Measurements from ENCODE around the gene TUBA3E.
"Not testable (repeated sequence)": the region's sequence is repeated elsewhere in the genome, so short reads cannot be mapped to it uniquely, and the experiment has no call there.

The TUBA3E gene

DNA sequence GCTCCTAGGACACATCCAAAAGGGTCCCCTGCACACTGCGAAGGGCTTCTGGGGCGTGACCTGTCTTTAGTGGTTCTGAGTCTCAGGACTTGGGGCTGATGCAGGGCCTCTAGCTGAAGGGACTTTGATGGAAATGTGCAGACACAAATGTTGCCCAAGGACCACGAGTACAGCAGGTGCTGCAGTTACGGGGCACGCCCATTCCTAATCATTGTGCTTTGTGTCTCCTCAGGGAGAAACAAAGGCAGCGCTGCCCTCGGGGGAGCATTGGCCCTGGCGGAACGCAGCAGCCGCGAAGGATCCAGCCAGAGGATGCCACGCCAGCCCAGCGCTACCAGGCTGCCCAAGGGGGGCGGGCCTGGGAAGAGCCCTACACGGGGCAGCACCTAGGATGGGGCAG lies 8.0 kb downstream of the TUBA3E start (continued):
- TF ChIP-seq, protein P1, sequence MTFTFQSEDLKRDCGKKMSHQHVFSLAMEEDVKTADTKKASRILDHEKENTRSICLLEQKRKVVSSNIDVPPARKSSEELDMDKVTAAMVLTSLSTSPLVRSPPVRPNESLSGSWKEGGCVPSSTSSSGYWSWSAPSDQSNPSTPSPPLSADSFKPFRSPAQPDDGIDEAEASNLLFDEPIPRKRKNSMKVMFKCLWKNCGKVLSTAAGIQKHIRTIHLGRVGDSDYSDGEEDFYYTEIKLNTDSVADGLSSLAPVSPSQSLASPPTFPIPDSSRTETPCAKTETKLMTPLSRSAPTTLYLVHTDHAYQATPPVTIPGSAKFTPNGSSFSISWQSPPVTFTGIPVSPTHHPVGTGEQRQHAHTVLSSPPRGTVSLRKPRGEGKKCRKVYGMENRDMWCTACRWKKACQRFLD (tag by site-specific recombination; IDR thresholded peaks at IDR 0.05): no peak
- no peak for TF ChIP-seq HOXC10 (CRISPR knock-in tag; IDR thresholded peaks at IDR 0.05)
- no peak for TF ChIP-seq ZNF785 (tag by site-specific recombination; IDR thresholded peaks at IDR 0.05)
- no peak for TF ChIP-seq TCF7L2 (IDR thresholded peaks at IDR 0.05; ENCODE audit: borderline replicate concordance, low read depth, low read length)

DNA sequence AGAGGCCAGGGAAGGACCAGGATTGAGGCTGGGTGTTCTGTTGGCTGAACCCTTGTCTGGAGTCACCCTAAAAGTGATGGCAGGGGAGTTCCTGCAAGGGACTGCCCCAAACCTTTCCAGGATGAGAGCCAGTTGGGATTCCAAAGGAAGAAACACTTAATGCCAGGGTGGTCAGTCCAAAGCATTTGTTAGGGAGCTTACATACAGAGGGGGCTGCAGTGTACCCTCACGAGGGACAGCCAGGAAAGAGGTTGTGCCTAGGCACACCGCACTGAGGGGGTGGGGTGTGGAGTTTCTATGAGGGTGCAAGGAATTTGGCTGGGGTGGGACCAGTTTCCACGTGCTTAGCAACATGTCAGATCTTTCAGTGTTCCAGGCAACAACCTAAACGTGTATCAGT lies 9.3 kb downstream of the TUBA3E start:
- peak; percentile 62 for TF ChIP-seq ZNF157 (tag by site-specific recombination; IDR thresholded peaks at IDR 0.05)
- H3K4me1 ChIP-seq (ENCODE audit: control insufficient read depth, insufficient read depth, low read length); H3K4me3 ChIP-seq (ENCODE audit: low read depth, low read length); H3K9me3 ChIP-seq (ENCODE audit: control insufficient read depth, insufficient read depth, low read depth, low read length); POLR2A ChIA-PET; H3K27ac ChIP-seq (ENCODE audit: extremely low read depth, low read depth, low read length); CTCF ChIA-PET: not testable (repeated sequence)
- peaks cover 0 to 24% of the 10 kb centered on the region in 2 experiments; a peak in 2 of 3 replicates for H3K36me3 ChIP-seq (ENCODE audit: control insufficient read depth in 2 of 2, insufficient read depth in 1 of 2, low read length in 2 of 2)

DNA sequence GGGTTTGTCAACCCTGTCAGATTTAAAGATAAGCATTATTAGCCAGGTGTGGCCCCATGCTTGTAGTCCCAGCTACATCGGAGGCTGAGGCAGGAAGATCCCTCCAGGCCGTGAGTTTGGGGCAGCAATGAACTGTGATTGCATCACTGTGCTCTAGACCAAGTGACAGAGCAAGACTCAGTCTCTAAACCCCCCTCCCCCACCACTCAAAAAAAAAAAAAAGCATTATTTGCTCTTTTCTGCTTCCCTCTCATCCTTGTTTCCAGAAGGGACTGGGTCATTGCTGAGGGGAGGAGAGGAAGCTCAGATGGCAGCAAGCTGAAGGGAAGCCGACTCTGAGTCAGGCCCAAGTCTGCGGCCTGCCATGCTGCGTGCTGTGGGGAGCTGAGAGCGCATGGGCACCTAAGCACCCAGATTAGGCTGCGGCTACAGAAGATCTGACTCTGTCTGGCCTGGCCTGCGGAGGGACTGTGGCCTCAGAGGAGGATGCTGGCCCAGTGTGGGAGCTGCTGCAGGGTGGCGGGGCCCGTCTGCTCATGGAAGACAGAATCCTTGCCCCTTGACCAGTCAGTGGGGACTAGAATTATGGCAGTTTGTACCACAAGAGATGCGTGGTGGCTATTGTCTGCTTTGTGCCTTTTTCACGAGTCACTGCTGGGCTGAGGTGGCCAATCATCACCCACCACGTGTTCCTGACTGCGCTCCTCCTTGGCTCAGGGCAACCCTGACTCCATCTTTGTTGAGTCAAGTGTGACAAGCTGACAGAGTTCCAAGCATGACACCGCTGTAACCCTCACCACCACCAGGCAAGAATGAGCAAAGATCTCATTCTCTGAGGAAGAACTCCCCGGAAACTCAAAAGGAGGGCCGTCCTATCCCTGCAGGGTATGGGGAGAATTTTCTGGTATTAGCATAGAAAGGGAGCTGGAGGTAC lies 10.1 kb downstream of the TUBA3E start:
- H3K4me3 ChIP-seq (ENCODE audit: low read depth, low read length); CTCF ChIA-PET; H3K9me3 ChIP-seq (ENCODE audit: control insufficient read depth, insufficient read depth, low read depth, low read length); H3K4me1 ChIP-seq (ENCODE audit: control insufficient read depth, insufficient read depth, low read length); H3K27ac ChIP-seq (ENCODE audit: extremely low read depth, low read depth, low read length): not testable (repeated sequence)
- POLR2A ChIA-PET: interaction anchor here (0.7 kb wide), 1 partner anchor 9 kb away, joined by 4 read pairs; no protein-coding TSS in a partner anchor
- H3K36me3 ChIP-seq (ENCODE audit: control insufficient read depth in 2 of 2, insufficient read depth in 1 of 2, low read length in 2 of 2): peaks cover 0 to 32% of the 10 kb centered on the region in 2 experiments; a peak in 2 of 3 replicates

DNA sequence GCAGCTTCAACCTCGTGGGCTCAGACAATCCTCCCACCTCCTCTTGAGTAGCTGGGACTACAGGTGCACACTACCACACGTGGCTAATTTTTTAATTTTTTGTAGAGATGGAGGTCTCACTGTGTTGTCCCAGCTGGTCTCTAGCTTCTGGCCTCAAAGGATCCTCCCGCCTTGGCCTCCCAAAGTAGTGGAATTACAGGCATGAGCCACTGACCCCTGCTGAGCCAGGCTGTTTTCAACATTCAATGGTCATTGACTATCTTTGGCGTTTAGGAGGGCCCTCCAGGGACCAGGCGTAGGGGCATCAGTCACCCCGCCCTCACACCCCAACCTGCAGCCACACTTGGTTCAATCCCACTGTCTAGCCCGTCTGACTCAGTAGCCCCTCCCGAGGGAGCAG lies 11.0 kb downstream of the TUBA3E start:
- no peak overlapping the region for H3K4me3 ChIP-seq (ENCODE audit: low read depth, low read length)
- H3K27ac ChIP-seq (ENCODE audit: extremely low read depth, low read depth, low read length): no peak overlapping the region
- peaks cover 0 to 34% of the 10 kb centered on the region in 2 experiments; a peak in 2 of 3 replicates for H3K36me3 ChIP-seq (ENCODE audit: control insufficient read depth in 2 of 2, insufficient read depth in 1 of 2, low read length in 2 of 2)
- ChIA-PET POLR2A (interaction anchor here (0.7 kb wide), 1 partner anchor 8 kb away, joined by 4 read pairs; no protein-coding TSS in a partner anchor), CTCF (interaction anchor here (1.2 kb wide), 2 partner anchors 145 to 147 kb away, joined by 3 to 5 read pairs; no protein-coding TSS in a partner anchor)
- 0 out of 2 replicates have a peak, but pooled peaks cover 5% of the 10 kb centered on the region for H3K4me1 ChIP-seq (ENCODE audit: control insufficient read depth, insufficient read depth, low read length)
- H3K9me3 ChIP-seq (ENCODE audit: control insufficient read depth, insufficient read depth, low read depth, low read length): no peaks in the 10 kb centered on the region
- TF ChIP-seq, protein P2, sequence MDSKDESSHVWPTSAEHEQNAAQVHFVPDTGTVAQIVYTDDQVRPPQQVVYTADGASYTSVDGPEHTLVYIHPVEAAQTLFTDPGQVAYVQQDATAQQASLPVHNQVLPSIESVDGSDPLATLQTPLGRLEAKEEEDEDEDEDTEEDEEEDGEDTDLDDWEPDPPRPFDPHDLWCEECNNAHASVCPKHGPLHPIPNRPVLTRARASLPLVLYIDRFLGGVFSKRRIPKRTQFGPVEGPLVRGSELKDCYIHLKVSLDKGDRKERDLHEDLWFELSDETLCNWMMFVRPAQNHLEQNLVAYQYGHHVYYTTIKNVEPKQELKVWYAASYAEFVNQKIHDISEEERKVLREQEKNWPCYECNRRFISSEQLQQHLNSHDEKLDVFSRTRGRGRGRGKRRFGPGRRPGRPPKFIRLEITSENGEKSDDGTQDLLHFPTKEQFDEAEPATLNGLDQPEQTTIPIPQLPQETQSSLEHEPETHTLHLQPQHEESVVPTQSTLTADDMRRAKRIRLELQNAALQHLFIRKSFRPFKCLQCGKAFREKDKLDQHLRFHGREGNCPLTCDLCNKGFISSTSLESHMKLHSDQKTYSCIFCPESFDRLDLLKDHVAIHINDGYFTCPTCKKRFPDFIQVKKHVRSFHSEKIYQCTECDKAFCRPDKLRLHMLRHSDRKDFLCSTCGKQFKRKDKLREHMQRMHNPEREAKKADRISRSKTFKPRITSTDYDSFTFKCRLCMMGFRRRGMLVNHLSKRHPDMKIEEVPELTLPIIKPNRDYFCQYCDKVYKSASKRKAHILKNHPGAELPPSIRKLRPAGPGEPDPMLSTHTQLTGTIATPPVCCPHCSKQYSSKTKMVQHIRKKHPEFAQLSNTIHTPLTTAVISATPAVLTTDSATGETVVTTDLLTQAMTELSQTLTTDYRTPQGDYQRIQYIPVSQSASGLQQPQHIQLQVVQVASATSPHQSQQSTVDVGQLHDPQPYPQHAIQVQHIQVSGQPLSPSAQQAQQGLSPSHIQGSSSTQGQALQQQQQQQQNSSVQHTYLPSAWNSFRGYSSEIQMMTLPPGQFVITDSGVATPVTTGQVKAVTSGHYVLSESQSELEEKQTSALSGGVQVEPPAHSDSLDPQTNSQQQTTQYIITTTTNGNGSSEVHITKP (tag by site-specific recombination; IDR thresholded peaks at IDR 0.05): peak; percentile 28; the same call in 1 of the 2 replicates
- TF ChIP-seq ZBTB8A (tag by site-specific recombination; IDR thresholded peaks at IDR 0.05) (no peak), ZNF391 (tag by site-specific recombination; IDR thresholded peaks at IDR 0.05; ENCODE audit: borderline replicate concordance, low read depth) (no peak)

DNA sequence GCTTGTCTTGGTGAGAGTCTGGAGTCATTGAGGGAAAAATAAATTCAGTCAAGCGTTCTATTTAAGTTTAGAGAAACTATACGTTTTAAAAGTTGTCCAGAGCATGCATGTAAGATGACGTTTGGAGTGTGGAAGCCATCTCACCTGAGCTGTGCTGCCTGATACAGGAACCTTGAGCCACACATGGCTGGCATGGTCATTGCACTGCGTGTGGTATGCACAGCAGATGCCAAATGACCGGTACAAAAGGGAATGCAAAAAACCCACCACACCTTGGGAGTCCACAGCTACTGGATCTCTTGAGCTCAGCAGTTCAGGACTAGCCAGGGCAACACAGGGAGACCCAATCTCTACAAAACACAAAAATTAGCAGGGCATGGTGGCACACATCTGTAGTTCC lies 11.8 kb downstream of the TUBA3E start:
- ChIA-PET CTCF (interaction anchor here (1.2 kb wide), 2 partner anchors 146 to 148 kb away, joined by 3 to 5 read pairs; no protein-coding TSS in a partner anchor), POLR2A (no interaction called here)
- no peak for TF ChIP-seq EGR2 (tag by site-specific recombination; IDR thresholded peaks at IDR 0.05; ENCODE audit: low read depth)
- no peak overlapping the region for H3K27ac ChIP-seq (ENCODE audit: extremely low read depth, low read depth, low read length)
- no peaks in the 10 kb centered on the region for H3K9me3 ChIP-seq (ENCODE audit: control insufficient read depth, insufficient read depth, low read depth, low read length)
- 0 out of 2 replicates have a peak, but pooled peaks cover 5% of the 10 kb centered on the region for H3K4me1 ChIP-seq (ENCODE audit: control insufficient read depth, insufficient read depth, low read length)
- H3K36me3 ChIP-seq (ENCODE audit: control insufficient read depth in 2 of 2, insufficient read depth in 1 of 2, low read length in 2 of 2): peaks cover 0 to 34% of the 10 kb centered on the region in 2 experiments; a peak in 2 of 3 replicates
- H3K4me3 ChIP-seq (ENCODE audit: low read depth, low read length): no peak overlapping the region
